B cell (primary cell): ENCODE results near the gene NOS2.

Source experiments
- CTCF ChIP-seq: fragments of 200-600 bp; IDR thresholded peaks from one replicate; pipeline ENCODE4 v1.8.0; 2022; ENCODE audit warnings: antibody characterized with exemption, mild to moderate bottlenecking
- EZH2 ChIP-seq: IDR thresholded peaks from 2 replicates; pipeline ENCODE4 v1.6.1; 2012; ENCODE audit warnings: borderline replicate concordance, low read depth, mild to moderate bottlenecking, moderate library complexity, low read length; ENCODE audit not compliant: insufficient read depth, poor library complexity, severe bottlenecking

- no peak for TF ChIP-seq CTCF
- TF ChIP-seq EZH2: no peak
These were observed 49.3 kb upstream of the NOS2 start for GRCh38 chr17:27849474-27850185.
